HCT116 (cell line): Measurements from ENCODE around the gene PAX2. TPM values are rescaled to one million over a fixed set of nuclear protein-coding genes. Genes with fewer than 3 reads are reported as not detected.

ENCODE experiments used
- ATAC-seq: fragments of 200-7000 bp; cut with Tn5 transposase; 2 replicates; pipeline ENCODE4 v1.9.1; 2020; ENCODE audit warnings: mild to moderate bottlenecking, moderate library complexity
- BruUV-seq: library from RNA; stranded (reverse); fragments of 400-500 nt; replicated peaks from 2 replicates; lab custom pipeline; 2021; lab: Mats Ljungman, UMichigan
- CTCF ChIA-PET: fragments of 300-600 bp; sonication (Branson Sonifier 250); formaldehyde crosslinking; loops from one replicate; lab custom pipeline; 2021; ENCODE audit warnings: antibody characterized with exemption; lab: Charles Lee
- POLR2A ChIA-PET: fragments of 300-600, 350-600 bp; sonication (Branson Sonifier 250); formaldehyde crosslinking; loops from one replicate; lab custom pipeline; 2021; ENCODE audit warnings: antibody characterized with exemption; lab: Charles Lee
- RAD21 ChIA-PET, 2 experiments: fragments of 300-600 bp; sonication (Branson Sonifier 250); formaldehyde crosslinking; loops; one replicate each; lab custom pipeline; 2023; ENCODE audit warnings: low total read pairs in 2 of 2; ENCODE audit not compliant: uncharacterized antibody in 2 of 2, unreplicated experiment in 2 of 2, low non-redundant PET in 1 of 2; lab: Charles Lee
- DNase-seq: peaks from one replicate; pipeline ENCODE4 v3.0.0-alpha.2; 2010; ENCODE audit warnings: low read depth, low spot score
- H2AFZ ChIP-seq: fragments of 200-600 bp; shearing (Covaris generic), sonication (generic); 2 replicates; pipeline ENCODE4 v1.6.1; 2017; ENCODE audit warnings: low read depth, mixed run types, mixed read lengths, antibody characterized with exemption, low read length; ENCODE audit not compliant: poor library complexity, severe bottlenecking
- H3K27ac ChIP-seq: 2 replicates; pipeline ENCODE4 v1.5.1; 2012; ENCODE audit warnings: low read depth, low read length
- H3K27me3 ChIP-seq: fragments of 200-600 bp; sonication (generic); 2 replicates; pipeline ENCODE4 v1.6.1; 2016; ENCODE audit warnings: mixed run types, low read length, mixed read lengths; ENCODE audit not compliant: insufficient read depth
- H3K36me3 ChIP-seq, 2 experiments: fragments of 200-500 bp in 1 of 2; fragments of 200-600 bp in 1 of 2; sonication (Bioruptor generic) in 1 of 2; sonication (generic) in 1 of 2; 2 replicates each; pipeline versions ENCODE4 v1.5.1 to v1.6.1; 2014 to 2016; ENCODE audit warnings: low read length in 2 of 2, inconsistent platforms in 1 of 2, mixed read lengths in 1 of 2, mixed run types in 1 of 2; ENCODE audit not compliant: insufficient read depth in 2 of 2, control insufficient read depth in 1 of 2
- H3K4me1 ChIP-seq, 2 experiments: fragments of 200-600 bp in 1 of 2; sonication (generic) in 1 of 2; 2 replicates each; pipeline versions ENCODE4 v1.5.1 to v1.6.1; 2012 to 2017; ENCODE audit warnings: low read length in 2 of 2, inconsistent platforms in 1 of 2, mild to moderate bottlenecking in 1 of 2, mixed read lengths in 1 of 2, mixed run types in 1 of 2, moderate library complexity in 1 of 2; ENCODE audit not compliant: insufficient read depth in 2 of 2, control insufficient read depth in 1 of 2
- H3K4me2 ChIP-seq: fragments of 200-600 bp; sonication (generic); 2 replicates; pipeline ENCODE4 v1.6.1; 2017; ENCODE audit warnings: mixed run types, low read length, mixed read lengths
- H3K4me3 ChIP-seq, 2 experiments: fragments of 200-600 bp in 1 of 2; sonication (generic) in 1 of 2; replicated peaks in 1 of 2; 2 replicates each; pipeline ENCODE4 v1.5.1; 2011 to 2016; ENCODE audit warnings: low read length in 2 of 2, control low read depth in 1 of 2, low read depth in 1 of 2, mild to moderate bottlenecking in 1 of 2, mixed read lengths in 1 of 2, mixed run types in 1 of 2
- H3K79me2 ChIP-seq: fragments of 200-600 bp; sonication (generic); 2 replicates; pipeline ENCODE4 v1.6.1; 2017; ENCODE audit warnings: mild to moderate bottlenecking, mixed run types, low read length, moderate library complexity, mixed read lengths; ENCODE audit not compliant: insufficient read depth
- H3K9ac ChIP-seq: fragments of 200-600 bp; sonication (generic); 2 replicates; pipeline ENCODE4 v1.6.1; 2016; ENCODE audit warnings: low read length, mixed read lengths
- H3K9me2 ChIP-seq: fragments of 200-600 bp; sonication (generic), shearing (Covaris generic); 2 replicates; pipeline ENCODE4 v1.6.1; 2017; ENCODE audit warnings: mixed run types, mild to moderate bottlenecking, moderate library complexity; ENCODE audit not compliant: insufficient read depth
- H3K9me3 ChIP-seq, 2 experiments: fragments of 200-500 bp in 1 of 2; fragments of 200-600 bp in 1 of 2; sonication (Bioruptor generic) in 1 of 2; sonication (generic) in 1 of 2; 2 replicates each; pipeline ENCODE4 v1.6.1; 2014 to 2017; ENCODE audit warnings: low read length in 2 of 2, mixed read lengths in 2 of 2, inconsistent platforms in 1 of 2, low read depth in 1 of 2, mild to moderate bottlenecking in 1 of 2, mixed run types in 1 of 2, moderate library complexity in 1 of 2; ENCODE audit not compliant: control insufficient read depth in 1 of 2, insufficient read depth in 1 of 2
- H4K20me1 ChIP-seq: fragments of 200-600 bp; sonication (generic), shearing (Covaris generic); 2 replicates; pipeline ENCODE4 v1.6.1; 2017; ENCODE audit warnings: mixed run types, mild to moderate bottlenecking, moderate library complexity; ENCODE audit not compliant: insufficient read depth
- CBX3 ChIP-seq: IDR thresholded peaks from 2 replicates; pipeline ENCODE4 v1.6.1; 2012; ENCODE audit warnings: low read depth
- EZH2phosphoT487 ChIP-seq: fragments of 200-600 bp; IDR thresholded peaks from 2 replicates; pipeline ENCODE4 v1.6.1; 2018; ENCODE audit warnings: antibody characterized with exemption, borderline replicate concordance
- FOSL1 ChIP-seq: IDR thresholded peaks from 2 replicates; pipeline ENCODE4 v1.6.1; 2012; ENCODE audit warnings: low read depth
- JUND ChIP-seq: IDR thresholded peaks from 2 replicates; pipeline ENCODE4 v1.6.1; 2012
- MAX ChIP-seq: IDR thresholded peaks from 2 replicates; pipeline ENCODE4 v1.6.1; 2012
- POLR2A ChIP-seq: IDR thresholded peaks from 2 replicates; pipeline ENCODE4 v1.7.0; 2011; ENCODE audit warnings: borderline replicate concordance; ENCODE audit not compliant: insufficient read depth, insufficient read length; ENCODE audit errors: extremely low read depth
- POLR2AphosphoS5 ChIP-seq: IDR thresholded peaks from 2 replicates; pipeline ENCODE4 v1.6.1; 2011; ENCODE audit warnings: mild to moderate bottlenecking, low read depth, low read length, moderate library complexity
- SIN3A ChIP-seq: IDR thresholded peaks from 2 replicates; pipeline ENCODE4 v1.6.1; 2012; ENCODE audit warnings: low read depth
- ZFX ChIP-seq: fragments of 450-650 bp; IDR thresholded peaks from 2 replicates; pipeline ENCODE4 v1.6.1; 2017
- intact Hi-C: fragments of 100-400 bp; cut with micrococcal nuclease; formaldehyde crosslinking; loops from 2 replicates; pipeline ENCODE4 v1.10.0; 2022
- total RNA-seq: library from RNA; stranded (reverse); gene quantifications from one replicate; pipeline ENCODE4 v1.2.1, GENCODE V29; 2021; ENCODE audit not compliant: unreplicated experiment
- TF ChIP-seq, protein P1 (sequence below): IDR thresholded peaks from 2 replicates; pipeline ENCODE4 v1.6.1; 2012; ENCODE audit warnings: low read depth
- TF ChIP-seq, protein P2 (sequence below): IDR thresholded peaks from 2 replicates; pipeline ENCODE4 v1.6.1; 2011; ENCODE audit warnings: mild to moderate bottlenecking, low read length, moderate library complexity; ENCODE audit not compliant: insufficient replicate concordance; ENCODE audit errors: extremely low read depth

The PAX2 gene
- total RNA-seq, 1 experiment from 2014 or later, result 5.0 TPM

- no peak for ATAC-seq
- no peak for DNase-seq
- no peak overlapping the region for H3K27ac ChIP-seq
- peaks cover 0 to 5% of the 10 kb centered on the region in 2 experiments; a peak in 1 of 4 replicates for H3K4me1 ChIP-seq
- intact Hi-C loops, result no loop called here
- ChIA-PET POLR2A (no interaction called here), RAD21 (no interaction called here), CTCF (no interaction called here)
- H3K9ac ChIP-seq, result no peak overlapping the region
- no TSS peak for BruUV-seq
- no peaks in the 10 kb centered on the region for H3K79me2 ChIP-seq
- no peaks in the 10 kb centered on the region for H3K36me3 ChIP-seq
- no peaks in the 10 kb centered on the region for H4K20me1 ChIP-seq
- H3K4me2 ChIP-seq, result no peak overlapping the region
- no peaks in the 10 kb centered on the region for H3K27me3 ChIP-seq
- no peaks in the 10 kb centered on the region for H3K9me3 ChIP-seq
- TF ChIP-seq CBX3 (no peak), FOSL1 (no peak), EZH2phosphoT487 (no peak), JUND (no peak), ZFX (no peak), POLR2A (no peak), MAX (no peak), POLR2AphosphoS5 (no peak), SIN3A (no peak)
- TF ChIP-seq, protein P1, sequence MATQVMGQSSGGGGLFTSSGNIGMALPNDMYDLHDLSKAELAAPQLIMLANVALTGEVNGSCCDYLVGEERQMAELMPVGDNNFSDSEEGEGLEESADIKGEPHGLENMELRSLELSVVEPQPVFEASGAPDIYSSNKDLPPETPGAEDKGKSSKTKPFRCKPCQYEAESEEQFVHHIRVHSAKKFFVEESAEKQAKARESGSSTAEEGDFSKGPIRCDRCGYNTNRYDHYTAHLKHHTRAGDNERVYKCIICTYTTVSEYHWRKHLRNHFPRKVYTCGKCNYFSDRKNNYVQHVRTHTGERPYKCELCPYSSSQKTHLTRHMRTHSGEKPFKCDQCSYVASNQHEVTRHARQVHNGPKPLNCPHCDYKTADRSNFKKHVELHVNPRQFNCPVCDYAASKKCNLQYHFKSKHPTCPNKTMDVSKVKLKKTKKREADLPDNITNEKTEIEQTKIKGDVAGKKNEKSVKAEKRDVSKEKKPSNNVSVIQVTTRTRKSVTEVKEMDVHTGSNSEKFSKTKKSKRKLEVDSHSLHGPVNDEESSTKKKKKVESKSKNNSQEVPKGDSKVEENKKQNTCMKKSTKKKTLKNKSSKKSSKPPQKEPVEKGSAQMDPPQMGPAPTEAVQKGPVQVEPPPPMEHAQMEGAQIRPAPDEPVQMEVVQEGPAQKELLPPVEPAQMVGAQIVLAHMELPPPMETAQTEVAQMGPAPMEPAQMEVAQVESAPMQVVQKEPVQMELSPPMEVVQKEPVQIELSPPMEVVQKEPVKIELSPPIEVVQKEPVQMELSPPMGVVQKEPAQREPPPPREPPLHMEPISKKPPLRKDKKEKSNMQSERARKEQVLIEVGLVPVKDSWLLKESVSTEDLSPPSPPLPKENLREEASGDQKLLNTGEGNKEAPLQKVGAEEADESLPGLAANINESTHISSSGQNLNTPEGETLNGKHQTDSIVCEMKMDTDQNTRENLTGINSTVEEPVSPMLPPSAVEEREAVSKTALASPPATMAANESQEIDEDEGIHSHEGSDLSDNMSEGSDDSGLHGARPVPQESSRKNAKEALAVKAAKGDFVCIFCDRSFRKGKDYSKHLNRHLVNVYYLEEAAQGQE, result no peak
- TF ChIP-seq, protein P2, sequence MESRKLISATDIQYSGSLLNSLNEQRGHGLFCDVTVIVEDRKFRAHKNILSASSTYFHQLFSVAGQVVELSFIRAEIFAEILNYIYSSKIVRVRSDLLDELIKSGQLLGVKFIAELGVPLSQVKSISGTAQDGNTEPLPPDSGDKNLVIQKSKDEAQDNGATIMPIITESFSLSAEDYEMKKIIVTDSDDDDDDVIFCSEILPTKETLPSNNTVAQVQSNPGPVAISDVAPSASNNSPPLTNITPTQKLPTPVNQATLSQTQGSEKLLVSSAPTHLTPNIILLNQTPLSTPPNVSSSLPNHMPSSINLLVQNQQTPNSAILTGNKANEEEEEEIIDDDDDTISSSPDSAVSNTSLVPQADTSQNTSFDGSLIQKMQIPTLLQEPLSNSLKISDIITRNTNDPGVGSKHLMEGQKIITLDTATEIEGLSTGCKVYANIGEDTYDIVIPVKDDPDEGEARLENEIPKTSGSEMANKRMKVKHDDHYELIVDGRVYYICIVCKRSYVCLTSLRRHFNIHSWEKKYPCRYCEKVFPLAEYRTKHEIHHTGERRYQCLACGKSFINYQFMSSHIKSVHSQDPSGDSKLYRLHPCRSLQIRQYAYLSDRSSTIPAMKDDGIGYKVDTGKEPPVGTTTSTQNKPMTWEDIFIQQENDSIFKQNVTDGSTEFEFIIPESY, result no peak
- H3K9me2 ChIP-seq, result no peaks in the 10 kb centered on the region
- H3K4me3 ChIP-seq, result no peak overlapping the region
- H2AFZ ChIP-seq, result no peak overlapping the region
Measured at GRCh38 chr10:100713859-100714565, 31.4 kb upstream of the PAX2 start.
